CD14-positive monocyte (primary cell): ENCODE data around the gene MRNIP. TPM values are rescaled to one million over a fixed set of nuclear protein-coding genes. Genes with fewer than 3 reads are reported as not detected.
"Not testable (repeated sequence)": the region's sequence is repeated elsewhere in the genome, so short reads cannot be mapped to it uniquely, and the experiment has no call there.

Experiments used
- DNase-seq, 3 donors: peaks; one replicate each; pipeline ENCODE4 v3.0.0-alpha.2; 2011 to 2022
- H2AFZ ChIP-seq: 2 replicates; pipeline ENCODE4 v1.6.0; 2012; ENCODE audit warnings: mild to moderate bottlenecking, low read depth, low read length, inconsistent platforms; ENCODE audit not compliant: insufficient read depth, poor library complexity, severe bottlenecking
- H3K27ac ChIP-seq, 2 donors: 1 replicate in 1 of 2; 2 replicates in 1 of 2; pipeline ENCODE4 v1.5.1; 2012 to 2013; ENCODE audit warnings: low read length in 2 of 2, control low read depth in 1 of 2, inconsistent platforms in 1 of 2, low read depth in 1 of 2, mild to moderate bottlenecking in 1 of 2
- H3K27me3 ChIP-seq, 2 donors: one replicate each; pipeline versions ENCODE4 v1.6.0 to v1.6.1; 2011 to 2013; ENCODE audit warnings: low read length in 2 of 2; ENCODE audit not compliant: control insufficient read depth in 2 of 2, insufficient read depth in 2 of 2
- H3K36me3 ChIP-seq, 2 donors: replicated peaks in 1 of 2; 1 replicate in 1 of 2; 2 replicates in 1 of 2; pipeline versions ENCODE4 v1.5.1 to v1.6.1; 2012 to 2013; ENCODE audit warnings: low read length in 2 of 2, control low read depth in 1 of 2, inconsistent platforms in 1 of 2, mild to moderate bottlenecking in 1 of 2; ENCODE audit not compliant: insufficient read depth in 2 of 2, control insufficient read depth in 1 of 2
- H3K4me1 ChIP-seq, 2 donors: 1 replicate in 1 of 2; 2 replicates in 1 of 2; pipeline versions ENCODE4 v1.5.1 to v1.6.1; 2012 to 2013; ENCODE audit warnings: low read length in 2 of 2, control low read depth in 1 of 2, inconsistent platforms in 1 of 2, mild to moderate bottlenecking in 1 of 2, moderate library complexity in 1 of 2; ENCODE audit not compliant: insufficient read depth in 2 of 2, control insufficient read depth in 1 of 2
- H3K4me2 ChIP-seq: replicated peaks from 2 replicates; pipeline ENCODE3; 2012; ENCODE audit warnings: low read length, moderate library complexity, mild to moderate bottlenecking; ENCODE audit not compliant: poor library complexity, severe bottlenecking; ENCODE audit errors: extremely low read depth
- H3K4me3 ChIP-seq, 3 experiments: fragments of 200-600 bp in 1 of 3; sonication (generic) in 1 of 3; replicated peaks in 1 of 3; 1 replicate in 2 of 3; 2 replicates in 1 of 3; pipeline ENCODE4 v1.5.1; 2011 to 2013; ENCODE audit warnings: low read length in 3 of 3, mild to moderate bottlenecking in 3 of 3, control low read depth in 2 of 3, low read depth in 2 of 3, inconsistent platforms in 1 of 3, moderate library complexity in 1 of 3
- H3K79me2 ChIP-seq: 2 replicates; pipeline ENCODE4 v1.6.0; 2012; ENCODE audit warnings: mild to moderate bottlenecking, control low read depth, inconsistent platforms, low read length, moderate library complexity; ENCODE audit not compliant: insufficient read depth
- H3K9ac ChIP-seq: 2 replicates; pipeline ENCODE4 v1.6.0; 2017; ENCODE audit warnings: low read length, mild to moderate bottlenecking; ENCODE audit not compliant: insufficient read depth, poor library complexity, severe bottlenecking
- H3K9me3 ChIP-seq, 2 donors: replicated peaks in 1 of 2; 1 replicate in 1 of 2; 2 replicates in 1 of 2; pipeline versions ENCODE4 v1.5.1 to v1.6.1; 2012 to 2013; ENCODE audit warnings: low read length in 2 of 2, control low read depth in 1 of 2; ENCODE audit not compliant: control insufficient read depth in 1 of 2, insufficient read depth in 1 of 2
- H4K20me1 ChIP-seq: 2 replicates; pipeline ENCODE4 v1.6.0; 2012; ENCODE audit warnings: mild to moderate bottlenecking, low read length, control low read depth, moderate library complexity; ENCODE audit not compliant: insufficient read depth
- H3K27ac Mint-ChIP-seq, 7 donors: one replicate each; pipeline ENCODE4 v1.8.0; 2020; ENCODE audit warnings: mild to moderate bottlenecking in 7 of 7, mixed read lengths in 7 of 7, moderate library complexity in 6 of 7, inconsistent platforms in 2 of 7
- H3K27me3 Mint-ChIP-seq, 3 donors: one replicate each; pipeline ENCODE4 v1.8.0; 2021 to 2022; ENCODE audit warnings: low read depth in 3 of 3, mild to moderate bottlenecking in 3 of 3, mixed read lengths in 3 of 3, moderate library complexity in 3 of 3, inconsistent platforms in 1 of 3
- H3K36me3 Mint-ChIP-seq, 2 donors: one replicate each; pipeline ENCODE4 v1.8.0; 2020; ENCODE audit warnings: mixed read lengths in 2 of 2, inconsistent platforms in 1 of 2, mild to moderate bottlenecking in 1 of 2
- H3K4me1 Mint-ChIP-seq: one replicate; pipeline ENCODE4 v1.8.0; 2020; ENCODE audit warnings: mild to moderate bottlenecking, mixed read lengths
- H3K4me3 Mint-ChIP-seq, 2 donors: one replicate each; pipeline ENCODE4 v1.8.0; 2020; ENCODE audit warnings: mild to moderate bottlenecking in 2 of 2, mixed read lengths in 2 of 2, moderate library complexity in 1 of 2
- H3K9me3 Mint-ChIP-seq, 7 donors: one replicate each; pipeline ENCODE4 v1.8.0; 2020 to 2022; ENCODE audit warnings: mixed read lengths in 7 of 7, mild to moderate bottlenecking in 6 of 7, moderate library complexity in 6 of 7, inconsistent platforms in 2 of 7
- WGBS: methylation state at CpG from one replicate; pipeline ENCODE4 v1.1.5; 2013; ENCODE audit warnings: missing lambda C conversion rate; ENCODE audit not compliant: insufficient coverage; 5-methylcytosine and 5-hydroxymethylcytosine counted together
- intact Hi-C, 2 donors: fragments of 100-400 bp; cut with micrococcal nuclease; formaldehyde crosslinking; loops; one replicate each; pipeline versions ENCODE4 v1.15.0 to v1.15.1; 2023
- polyA plus RNA-seq, 3 donors: library from polyadenylated mRNA; depleted of rRNA in 1 of 3; unstranded in 2 of 3; stranded (reverse) in 1 of 3; fragments of 300-500 nt in 2 of 3; fragments of >200 nt in 1 of 3; fragmentation: Illumina TruSeq in 2 of 3; gene quantifications; 1 replicate in 2 of 3; 2 replicates in 1 of 3; pipeline ENCODE4 v1.2.3, GENCODE V29; 2012 to 2021
- TF ChIP-seq, protein P1 (sequence below): fragments of 200-600 bp; IDR thresholded peaks from one replicate; pipeline ENCODE4 v1.8.0; 2022; ENCODE audit warnings: antibody characterized with exemption, mild to moderate bottlenecking

MRNIP gene
- polyA plus RNA-seq, 3 donors: 1.2 to 23.0 (median 1.4) TPM

GRCh38 chr5:179872055-179872827 lies 13.6 kb upstream of the MRNIP start:
- Mint-ChIP-seq H3K4me3 (no peak overlapping the region), H3K36me3 (peaks cover 74 to 92% of the 10 kb centered on the region in 2 donors), H3K27ac (peak overlapping the region in 1 of 7 donors; percentile 25), H3K27me3 (no peaks in the 10 kb centered on the region), H3K4me1 (peaks cover 9% of the 10 kb centered on the region), H3K9me3 (no peaks in the 10 kb centered on the region)
- TF ChIP-seq, protein P1, sequence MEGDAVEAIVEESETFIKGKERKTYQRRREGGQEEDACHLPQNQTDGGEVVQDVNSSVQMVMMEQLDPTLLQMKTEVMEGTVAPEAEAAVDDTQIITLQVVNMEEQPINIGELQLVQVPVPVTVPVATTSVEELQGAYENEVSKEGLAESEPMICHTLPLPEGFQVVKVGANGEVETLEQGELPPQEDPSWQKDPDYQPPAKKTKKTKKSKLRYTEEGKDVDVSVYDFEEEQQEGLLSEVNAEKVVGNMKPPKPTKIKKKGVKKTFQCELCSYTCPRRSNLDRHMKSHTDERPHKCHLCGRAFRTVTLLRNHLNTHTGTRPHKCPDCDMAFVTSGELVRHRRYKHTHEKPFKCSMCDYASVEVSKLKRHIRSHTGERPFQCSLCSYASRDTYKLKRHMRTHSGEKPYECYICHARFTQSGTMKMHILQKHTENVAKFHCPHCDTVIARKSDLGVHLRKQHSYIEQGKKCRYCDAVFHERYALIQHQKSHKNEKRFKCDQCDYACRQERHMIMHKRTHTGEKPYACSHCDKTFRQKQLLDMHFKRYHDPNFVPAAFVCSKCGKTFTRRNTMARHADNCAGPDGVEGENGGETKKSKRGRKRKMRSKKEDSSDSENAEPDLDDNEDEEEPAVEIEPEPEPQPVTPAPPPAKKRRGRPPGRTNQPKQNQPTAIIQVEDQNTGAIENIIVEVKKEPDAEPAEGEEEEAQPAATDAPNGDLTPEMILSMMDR: no peak
- H3K4me1 ChIP-seq: peaks cover 9 to 10% of the 10 kb centered on the region in 2 donors
- peaks cover 72 to 90% of the 10 kb centered on the region in 2 donors for H3K36me3 ChIP-seq
- H3K79me2 ChIP-seq: no peaks in the 10 kb centered on the region
- no peak overlapping the region for H3K4me2 ChIP-seq
- no peak overlapping the region for H3K27ac ChIP-seq
- H2AFZ ChIP-seq: no peak overlapping the region
- no peak overlapping the region for H3K4me3 ChIP-seq
- no peaks in the 10 kb centered on the region for H3K9me3 ChIP-seq
- H3K9ac ChIP-seq: no peak overlapping the region
- H3K27me3 ChIP-seq: no peaks in the 10 kb centered on the region
- H4K20me1 ChIP-seq: no peaks in the 10 kb centered on the region
- no peak for DNase-seq
- WGBS: 98% methylated on average over 11 of the region's 18 CpGs
- intact Hi-C loops: no loop called here

GRCh38 chr5:179871533-179871932 lies 12.9 kb upstream of the MRNIP start:
- H3K36me3 Mint-ChIP-seq: peaks cover 80 to 93% of the 10 kb centered on the region in 2 donors
- H3K36me3 ChIP-seq: peaks cover 79 to 97% of the 10 kb centered on the region in 2 donors
- H3K27me3 Mint-ChIP-seq, H3K27ac ChIP-seq, H3K27ac Mint-ChIP-seq, H3K79me2 ChIP-seq, H3K9me3 ChIP-seq, H3K4me1 Mint-ChIP-seq, H4K20me1 ChIP-seq, H3K4me3 Mint-ChIP-seq, H2AFZ ChIP-seq, H3K4me3 ChIP-seq, H3K4me1 ChIP-seq, intact Hi-C loops, H3K27me3 ChIP-seq, H3K9ac ChIP-seq, DNase-seq, H3K9me3 Mint-ChIP-seq, H3K4me2 ChIP-seq: not testable (repeated sequence)
- 100% methylated on average over 2 of the region's 14 CpGs for WGBS
